Breast epithelium (tissue), 3 donors: ENCODE results near the gene POMZP3.
"Not testable (repeated sequence)": the region's sequence is repeated elsewhere in the genome, so short reads cannot be mapped to it uniquely, and the experiment has no call there.

Experiments
- POLR2A ChIP-seq: fragments of 450-650 bp; IDR thresholded peaks from one replicate; pipeline ENCODE4 v1.6.1; 2016; ENCODE audit warnings: antibody characterized with exemption, mild to moderate bottlenecking, moderate library complexity
- POLR2AphosphoS5 ChIP-seq, 3 donors: sonication (generic); formaldehyde crosslinking; IDR thresholded peaks; one replicate each; pipeline ENCODE4 v1.6.1; 2017; ENCODE audit warnings: antibody characterized with exemption in 3 of 3
- TF ChIP-seq, protein P1 (sequence below), 3 donors: fragments of 450-650 bp; IDR thresholded peaks; one replicate each; pipeline ENCODE4 v1.5.1; 2016 to 2017; ENCODE audit warnings: antibody characterized with exemption in 3 of 3, mild to moderate bottlenecking in 3 of 3, moderate library complexity in 3 of 3

DNA sequence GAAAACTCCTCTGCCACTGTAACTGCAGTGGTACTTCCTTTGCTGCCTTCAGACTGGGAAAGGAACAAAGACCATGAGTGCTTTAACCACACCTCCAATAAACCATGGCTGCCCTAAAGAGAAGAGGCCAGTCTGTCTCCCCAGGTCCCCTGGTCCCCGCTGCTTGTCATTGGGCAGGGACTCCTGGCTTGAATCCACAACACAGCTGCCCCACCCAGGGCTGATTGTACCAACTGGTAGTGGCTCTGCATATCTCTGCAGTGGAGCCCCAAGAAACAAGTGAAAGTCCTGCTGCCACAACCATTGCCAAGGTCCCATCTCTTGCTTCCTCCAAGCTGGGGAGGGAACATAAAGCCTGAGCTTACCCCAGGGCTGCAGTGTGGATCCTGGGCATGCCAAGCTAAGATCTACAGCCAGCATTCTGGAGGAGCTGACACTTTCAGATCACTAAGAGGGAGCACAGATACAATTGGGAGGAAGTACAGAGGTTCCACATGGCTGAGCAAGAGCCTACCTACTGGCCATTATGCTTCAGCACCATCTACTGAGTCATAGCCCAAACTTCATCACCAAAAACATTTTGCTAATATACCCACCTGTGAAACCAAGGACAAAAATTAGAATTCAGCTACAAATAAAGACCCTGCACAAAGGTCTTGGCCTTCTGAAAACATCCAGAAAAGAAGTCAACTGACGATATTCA, 35.3 kb downstream of the POMZP3 start:
- TF ChIP-seq, protein P1, sequence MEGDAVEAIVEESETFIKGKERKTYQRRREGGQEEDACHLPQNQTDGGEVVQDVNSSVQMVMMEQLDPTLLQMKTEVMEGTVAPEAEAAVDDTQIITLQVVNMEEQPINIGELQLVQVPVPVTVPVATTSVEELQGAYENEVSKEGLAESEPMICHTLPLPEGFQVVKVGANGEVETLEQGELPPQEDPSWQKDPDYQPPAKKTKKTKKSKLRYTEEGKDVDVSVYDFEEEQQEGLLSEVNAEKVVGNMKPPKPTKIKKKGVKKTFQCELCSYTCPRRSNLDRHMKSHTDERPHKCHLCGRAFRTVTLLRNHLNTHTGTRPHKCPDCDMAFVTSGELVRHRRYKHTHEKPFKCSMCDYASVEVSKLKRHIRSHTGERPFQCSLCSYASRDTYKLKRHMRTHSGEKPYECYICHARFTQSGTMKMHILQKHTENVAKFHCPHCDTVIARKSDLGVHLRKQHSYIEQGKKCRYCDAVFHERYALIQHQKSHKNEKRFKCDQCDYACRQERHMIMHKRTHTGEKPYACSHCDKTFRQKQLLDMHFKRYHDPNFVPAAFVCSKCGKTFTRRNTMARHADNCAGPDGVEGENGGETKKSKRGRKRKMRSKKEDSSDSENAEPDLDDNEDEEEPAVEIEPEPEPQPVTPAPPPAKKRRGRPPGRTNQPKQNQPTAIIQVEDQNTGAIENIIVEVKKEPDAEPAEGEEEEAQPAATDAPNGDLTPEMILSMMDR (IDR thresholded peaks at IDR 0.05): not testable (repeated sequence)
- not testable (repeated sequence) for TF ChIP-seq POLR2A; POLR2AphosphoS5 (IDR thresholded peaks at IDR 0.05)
